Measurements from ENCODE around the gene ZBTB20.

ZBTB20 gene

GRCh38 chr3:115087512-115087911, 59.6 kb downstream of the ZBTB20 start:
- DNase-seq: no peak

- DNase-seq: no peak
Observed at GRCh38 chr3:115086344-115086743, 60.7 kb downstream of the ZBTB20 start.

GRCh38 chr3:115085197-115085865, 61.8 kb downstream of the ZBTB20 start:
- DNase-seq: no peak

GRCh38 chr3:115084686-115085085, 62.4 kb downstream of the ZBTB20 start:
- no peak for DNase-seq

- no peak for DNase-seq
Observed at GRCh38 chr3:115082260-115082659, 64.8 kb downstream of the ZBTB20 start.

- no peak for DNase-seq
Observed at GRCh38 chr3:115081444-115081843, 65.6 kb downstream of the ZBTB20 start.

DNA sequence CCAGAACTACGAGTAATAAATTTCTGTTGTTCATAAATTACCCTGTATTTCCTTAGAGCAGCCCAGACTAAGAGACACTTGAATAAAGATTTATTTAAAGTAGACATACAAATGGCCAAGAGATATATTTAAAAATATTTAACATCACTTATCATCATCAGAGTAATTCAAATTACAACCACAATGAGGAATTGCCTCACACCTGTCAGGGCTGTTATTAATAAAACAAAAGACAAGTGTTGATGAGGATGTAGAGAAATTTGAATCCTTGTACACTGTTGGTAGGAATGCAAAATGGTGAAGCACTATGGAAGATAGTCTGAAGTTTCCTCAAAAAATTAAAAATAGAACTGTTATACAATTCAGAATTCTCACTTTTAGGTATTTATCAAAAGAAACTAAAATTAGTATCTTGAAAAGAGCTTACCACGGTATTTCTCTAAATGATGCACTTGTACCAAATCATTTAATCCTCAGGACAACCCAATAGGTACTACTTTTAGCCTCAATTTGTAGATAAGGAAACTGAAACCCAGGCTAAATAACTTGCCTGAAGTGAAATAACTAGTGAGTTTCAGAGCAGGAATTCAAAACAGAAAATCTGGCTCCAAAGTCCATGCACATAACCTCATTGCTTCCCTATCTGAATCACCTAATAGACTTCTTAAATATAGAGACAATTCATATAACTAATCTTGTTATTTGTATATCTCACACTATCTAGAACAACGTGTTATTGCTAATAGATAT, 69.4 kb downstream of the ZBTB20 start:
- no peak for DNase-seq

DNA sequence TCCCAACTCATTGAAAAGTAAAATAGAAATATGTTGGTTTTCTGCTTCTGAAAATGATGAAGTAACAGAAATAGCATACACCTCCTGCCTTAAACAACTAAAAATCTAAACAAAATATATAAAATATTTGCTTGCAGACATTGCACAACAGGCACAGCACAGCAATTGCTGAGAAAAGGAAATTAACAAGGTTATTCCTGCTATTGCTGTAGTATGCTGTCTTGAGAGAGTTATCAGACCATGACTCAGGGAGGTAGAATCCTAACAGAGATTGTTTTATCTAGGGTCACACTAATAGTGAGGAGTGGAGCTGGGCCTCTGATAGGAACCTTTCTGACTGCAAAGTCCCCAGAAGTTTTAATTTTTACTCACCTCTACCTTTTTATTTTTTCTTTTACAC, 72.6 kb downstream of the ZBTB20 start:
- no peak for DNase-seq

DNA sequence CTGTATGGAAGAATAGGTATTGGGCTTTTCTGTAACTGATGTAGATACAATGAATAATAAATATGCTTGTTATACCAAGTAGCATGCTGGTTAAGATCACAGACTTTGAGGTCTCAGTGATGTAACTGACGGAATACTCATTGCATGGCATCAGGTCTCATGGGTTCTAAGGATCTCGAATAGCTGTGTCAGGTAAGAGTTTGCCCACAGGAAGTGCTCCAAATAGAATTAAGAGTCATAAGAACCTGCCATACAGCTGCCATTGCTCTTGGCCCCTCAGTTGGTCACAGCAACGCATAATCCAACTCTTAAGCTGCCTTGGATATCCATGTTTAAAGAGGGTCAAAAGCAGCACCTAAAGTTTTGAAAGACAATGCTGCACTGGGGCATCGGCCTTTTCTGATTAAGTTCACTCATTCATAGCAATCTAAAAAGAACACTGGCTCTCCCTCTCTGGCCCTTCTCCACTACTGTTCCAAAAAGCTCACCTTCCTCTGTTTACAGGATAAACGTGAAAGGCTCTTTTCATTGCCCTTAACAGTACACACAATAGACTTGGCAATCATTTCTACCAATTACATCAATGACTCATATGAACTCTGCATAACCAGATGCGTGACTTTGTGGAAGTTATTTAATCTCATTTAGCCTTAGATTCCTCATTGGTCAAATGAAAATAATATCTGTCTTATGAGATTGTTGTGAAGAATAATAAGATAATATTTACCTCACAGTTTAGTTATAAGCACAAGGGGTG, 74.6 kb downstream of the ZBTB20 start:
- DNase-seq: no peak

DNA sequence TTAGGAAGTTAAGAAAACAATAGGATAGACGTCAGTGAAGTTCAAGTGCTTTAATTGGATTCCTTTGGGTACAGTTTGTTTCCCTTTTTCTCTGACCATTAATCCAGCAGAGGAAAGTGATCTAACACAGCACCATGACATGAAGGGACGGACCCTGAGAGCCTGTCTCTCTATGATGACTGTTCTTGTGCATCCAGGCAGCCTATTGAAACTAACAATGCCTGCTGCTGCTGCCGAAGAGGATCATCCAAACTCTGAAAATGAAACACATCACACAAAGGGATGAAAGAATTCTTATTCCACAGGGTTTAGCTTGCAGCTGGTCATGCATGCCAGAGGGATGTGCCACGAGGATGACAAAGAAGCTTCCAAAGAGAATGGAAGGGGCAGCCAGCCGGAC, 75.5 kb downstream of the ZBTB20 start:
- no peak for DNase-seq

DNA sequence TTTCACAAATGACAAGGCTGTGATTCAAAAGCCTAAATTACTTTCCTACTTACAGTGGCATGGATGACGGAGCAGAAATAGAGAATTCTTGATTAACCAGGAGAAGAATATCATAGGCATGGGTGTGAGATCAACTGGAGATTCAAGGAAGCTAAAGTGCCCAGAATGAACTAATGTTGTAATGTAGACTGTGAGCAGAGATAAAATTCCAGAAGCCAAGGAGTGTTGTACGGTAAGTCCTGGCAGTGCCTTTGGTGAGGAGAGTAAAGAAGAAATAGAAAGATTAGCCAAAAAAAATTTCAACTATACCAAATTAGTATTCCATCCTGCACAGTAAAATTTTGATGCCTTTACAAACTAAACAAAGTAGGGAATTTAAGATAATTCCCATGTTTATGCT, 75.9 kb downstream of the ZBTB20 start:
- DNase-seq: no peak

- DNase-seq: no peak
Observed at GRCh38 chr3:115068799-115069198, 78.3 kb downstream of the ZBTB20 start.

DNA sequence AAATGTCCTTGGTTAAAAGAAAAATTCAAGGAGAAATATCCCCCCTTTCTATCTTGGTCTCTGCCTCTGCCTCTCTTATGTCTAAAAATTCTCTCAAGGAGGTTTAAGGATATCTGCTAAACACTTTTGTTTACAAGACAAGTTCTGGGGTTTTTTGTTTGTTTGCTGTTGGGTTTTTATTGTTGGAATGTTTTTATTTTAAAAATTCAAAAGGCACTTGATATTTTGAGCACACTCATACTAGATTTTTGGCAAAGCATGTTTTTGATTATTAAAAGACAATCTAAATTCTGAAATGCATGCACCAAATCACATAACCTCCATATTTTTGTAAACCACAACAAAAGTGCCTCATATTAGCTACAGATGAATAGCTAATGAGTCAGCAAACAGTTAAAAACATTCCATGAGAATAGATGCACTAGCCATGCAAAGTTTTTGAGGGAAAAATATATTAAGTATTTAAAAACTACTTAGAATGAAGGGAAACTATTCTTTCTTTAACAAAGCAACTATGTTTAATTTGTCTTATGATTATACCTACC, 84.6 kb downstream of the ZBTB20 start:
- no peak for DNase-seq

GRCh38 chr3:115062009-115062408, 85.1 kb downstream of the ZBTB20 start:
- no peak for DNase-seq

DNA sequence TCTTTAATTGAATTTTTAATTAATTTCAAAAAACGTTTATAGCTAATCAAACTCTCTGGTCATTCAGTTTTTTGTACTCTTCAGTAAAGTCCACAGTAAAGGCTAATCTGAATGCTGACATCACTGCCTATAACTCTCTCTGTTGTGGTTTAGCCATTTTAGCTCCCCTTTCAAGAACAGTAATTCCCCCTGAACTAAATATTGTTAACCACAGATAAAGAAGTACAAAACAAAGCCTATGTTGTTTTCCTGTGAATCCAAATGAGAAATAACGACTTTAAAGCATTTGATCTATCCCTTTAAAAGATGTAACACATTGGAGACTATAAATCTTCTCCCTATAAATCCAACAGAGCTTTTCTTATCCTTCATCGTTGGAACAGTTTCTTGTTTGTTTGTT, 94.2 kb downstream of the ZBTB20 start:
- DNase-seq: no peak

- DNase-seq: no peak
Observed at GRCh38 chr3:115042351-115042750, 104.7 kb downstream of the ZBTB20 start.

DNA sequence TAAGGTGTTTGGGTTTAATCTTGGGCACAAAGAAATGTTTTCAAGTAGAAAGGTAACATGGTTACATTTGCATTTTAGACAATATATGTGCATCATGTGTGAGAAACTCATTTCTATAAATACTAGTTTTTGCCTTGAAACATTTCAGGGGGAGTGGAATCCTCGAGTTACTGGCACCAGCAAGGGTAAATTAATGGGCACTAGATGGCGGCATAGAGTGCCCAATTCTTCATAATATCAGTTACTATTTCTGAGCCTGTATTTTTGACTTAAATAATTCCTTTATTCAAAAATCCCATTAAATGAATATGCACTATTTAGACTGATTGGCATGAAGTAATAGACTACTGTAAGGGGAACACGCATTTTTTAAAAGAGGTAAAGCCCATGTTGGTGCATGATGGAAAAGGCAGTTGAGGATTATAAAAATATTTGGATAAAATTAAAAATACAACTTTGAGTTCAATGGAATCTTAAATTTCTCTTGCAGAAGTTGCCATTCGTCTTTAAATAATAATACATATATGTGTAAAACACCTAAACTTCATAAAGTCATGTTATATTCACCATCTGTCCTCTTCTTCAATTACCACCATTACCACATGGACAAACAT, 106.3 kb downstream of the ZBTB20 start:
- DNase-seq: no peak

- DNase-seq: no peak
Observed at GRCh38 chr3:115040246-115040645, 106.8 kb downstream of the ZBTB20 start.

- DNase-seq: no peak
Observed at GRCh38 chr3:115038817-115039216, 108.3 kb downstream of the ZBTB20 start.

DNA sequence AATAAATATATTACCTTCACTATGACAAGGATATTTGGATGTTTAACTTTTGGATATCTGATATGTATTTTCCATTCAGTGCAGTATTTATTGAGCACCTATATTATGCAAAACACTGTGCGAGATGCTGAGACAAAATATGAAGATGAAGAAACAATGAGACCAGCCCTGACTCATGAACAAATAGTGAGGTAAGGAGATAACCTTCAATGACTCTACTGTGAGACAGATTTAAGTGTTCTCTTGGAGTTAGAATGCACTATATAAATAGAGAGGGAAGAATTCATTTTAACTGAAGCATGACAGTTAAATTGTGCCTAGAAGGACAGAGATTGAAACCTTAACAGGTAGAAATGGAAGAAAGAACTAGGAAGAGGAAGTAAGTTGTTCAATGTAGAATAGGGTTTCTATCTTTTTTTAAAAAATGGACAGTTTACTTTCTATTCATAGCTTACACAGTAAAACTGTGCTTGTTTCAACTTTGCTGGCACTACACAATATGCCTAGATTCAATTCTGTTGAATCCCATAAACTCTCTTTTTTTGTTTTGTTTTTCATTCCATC, 124.2 kb downstream of the ZBTB20 start:
- DNase-seq: no peak

DNA sequence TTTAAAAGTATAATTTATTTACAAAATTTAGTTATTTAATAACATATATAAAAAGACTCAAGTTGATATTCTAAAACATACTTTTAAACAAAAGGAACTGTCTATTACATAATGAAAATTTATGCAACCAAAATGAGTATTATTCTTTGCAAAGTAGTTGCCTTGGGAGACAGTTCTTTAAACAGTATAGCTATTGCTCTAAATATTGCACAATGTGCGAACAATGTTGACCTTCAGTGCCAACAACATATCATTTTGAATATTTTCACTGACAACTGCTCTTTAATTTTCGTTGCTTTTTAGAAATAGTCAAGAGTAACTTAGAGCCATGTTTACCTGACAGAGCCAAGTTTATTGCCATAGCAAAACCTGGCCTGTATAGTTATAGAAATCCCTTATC, 124.9 kb downstream of the ZBTB20 start:
- no peak for DNase-seq

DNA sequence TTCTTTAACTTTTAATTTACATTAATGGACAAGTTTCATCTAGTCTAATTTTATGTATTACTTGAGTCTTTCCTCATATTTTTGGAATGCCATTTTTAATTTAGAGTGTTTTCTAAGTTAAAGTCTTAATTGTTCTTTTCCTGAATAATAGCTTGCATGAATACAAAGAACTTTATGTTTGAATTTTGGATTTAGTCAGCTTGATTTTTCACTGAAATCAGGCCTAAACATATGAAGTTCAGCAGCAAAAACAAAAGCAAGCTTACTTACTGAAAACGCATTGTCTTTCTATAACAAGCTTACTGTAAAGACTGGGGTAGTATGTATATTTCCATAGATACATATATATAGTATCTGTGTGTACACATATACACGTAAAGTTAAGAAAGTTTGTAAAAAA, 126.0 kb downstream of the ZBTB20 start:
- no peak for DNase-seq

DNA sequence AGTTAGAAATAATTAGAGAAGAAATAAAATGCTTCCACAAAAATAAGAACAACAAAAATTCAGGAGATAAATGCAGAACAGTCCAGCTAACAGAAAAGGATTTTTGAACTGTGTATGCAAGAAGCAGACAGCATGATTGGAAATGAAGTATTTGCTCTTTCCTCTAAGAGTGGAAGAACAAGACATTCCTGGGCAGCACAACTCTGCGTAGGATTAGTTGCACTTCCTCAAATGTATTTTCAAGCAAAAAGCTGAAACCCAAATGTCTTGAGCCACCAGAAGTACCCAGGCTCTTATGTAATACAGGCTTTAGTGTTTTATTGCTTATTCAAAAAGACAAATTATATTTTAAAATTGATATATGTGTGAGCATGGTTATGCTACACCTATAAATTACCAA, 127.2 kb downstream of the ZBTB20 start:
- no peak for DNase-seq
